Testis (tissue), 3 donors: ENCODE measurements around the gene KCNQ1. TPM values are rescaled to one million over a fixed set of nuclear protein-coding genes. Genes with fewer than 3 reads are reported as not detected.

Experiments
- DNase-seq: peaks from one replicate; pipeline ENCODE4 v3.0.0-alpha.2; 2019
- H3K27ac ChIP-seq, 2 donors: fragments of 200-600 bp; sonication (generic); one replicate each; pipeline ENCODE4 v1.5.1; 2019
- H3K27me3 ChIP-seq: fragments of 200-600 bp; sonication (generic); one replicate; pipeline ENCODE4 v1.5.1; 2019
- H3K36me3 ChIP-seq: fragments of 200-600 bp; sonication (generic); one replicate; pipeline ENCODE4 v1.5.1; 2017; ENCODE audit warnings: low read depth; ENCODE audit errors: missing control alignments
- H3K4me1 ChIP-seq: fragments of 200-600 bp; sonication (generic); one replicate; pipeline ENCODE4 v1.5.1; 2019
- H3K4me3 ChIP-seq, 2 donors: fragments of 200-600 bp; sonication (generic); one replicate each; pipeline ENCODE4 v1.5.1; 2017 to 2019
- H3K9me3 ChIP-seq: fragments of 200-600 bp; sonication (generic); one replicate; pipeline ENCODE4 v1.5.1; 2017
- CTCF ChIP-seq, 3 experiments: fragments of 450-650 bp in 2 of 3; fragments of 200-600 bp in 1 of 3; sonication (generic) in 1 of 3; IDR thresholded peaks; one replicate each; pipeline ENCODE4 v1.5.1; 2016 to 2019; ENCODE audit warnings: antibody characterized with exemption in 3 of 3, mild to moderate bottlenecking in 2 of 3, moderate library complexity in 1 of 3
- POLR2A ChIP-seq: fragments of 450-650 bp; IDR thresholded peaks from one replicate; pipeline ENCODE4 v1.6.1; 2017; ENCODE audit warnings: antibody characterized with exemption, mild to moderate bottlenecking, moderate library complexity
- WGBS, 2 donors: methylation state at CpG; one replicate each; pipeline ENCODE4 v1.1.5; 2018; 5-methylcytosine and 5-hydroxymethylcytosine counted together
- intact Hi-C: fragments of 100-400 bp; cut with DNase I; formaldehyde crosslinking; loops from one replicate; pipeline ENCODE4 v1.15.1; 2023; ENCODE audit warnings: low total_unique reads
- polyA plus RNA-seq: library from polyadenylated mRNA; stranded (reverse); fragments of 350-450 nt; fragmentation: Illumina TruSeq; extraction: RNeasy Lipid Tissue Mini Kit (QIAGEN cat#74804); gene quantifications from one replicate; pipeline ENCODE4 v1.2.3, GENCODE V29; 2014; ENCODE audit warnings: low read depth, low replicate concordance; ENCODE audit not compliant: insufficient read depth
- total RNA-seq, 2 donors: library from RNA; depleted of rRNA; stranded (reverse); fragments of >200 nt; gene quantifications; one replicate each; pipeline ENCODE4 v1.2.3, GENCODE V29; 2016

The KCNQ1 gene
- total and polyA plus RNA-seq, 3 donors from 2014 or later: 6.0 to 24.2 (median 12.8) TPM

- WGBS, 2 donors: 94 to 96% methylated on average over 5 to 10 of the region's 10 CpGs
- Histone ChIP-seq H3K36me3 (no peaks in the 10 kb centered on the region), H3K27me3 (no peaks in the 10 kb centered on the region), H3K27ac (no peak overlapping the region), H3K4me3 (no peak overlapping the region), H3K9me3 (no peaks in the 10 kb centered on the region), H3K4me1 (no peaks in the 10 kb centered on the region)
- intact Hi-C loops: no loop called here
- TF ChIP-seq POLR2A (no peak), CTCF (IDR thresholded peaks at IDR 0.05) (no peak)
- DNase-seq: no peak
Measured at GRCh38 chr11:2859699-2860037, 414.9 kb downstream of the KCNQ1 start.

- Histone ChIP-seq H3K9me3 (no peaks in the 10 kb centered on the region), H3K27me3 (no peaks in the 10 kb centered on the region), H3K36me3 (no peaks in the 10 kb centered on the region), H3K27ac (no peak overlapping the region), H3K4me3 (no peak overlapping the region), H3K4me1 (no peaks in the 10 kb centered on the region)
- TF ChIP-seq CTCF (IDR thresholded peaks at IDR 0.05) (no peak), POLR2A (no peak)
- no peak for DNase-seq
- intact Hi-C loops: no loop called here
- 87 to 93% methylated on average over 3 to 7 of the region's 7 CpGs for WGBS, 2 donors
Measured at GRCh38 chr11:2860636-2861035, 415.8 kb downstream of the KCNQ1 start.

- Histone ChIP-seq H3K36me3 (no peaks in the 10 kb centered on the region), H3K27me3 (no peaks in the 10 kb centered on the region), H3K9me3 (no peaks in the 10 kb centered on the region), H3K27ac (no peak overlapping the region), H3K4me3 (peak overlapping the region; percentile 26 to 36), H3K4me1 (no peaks in the 10 kb centered on the region)
- WGBS, 2 donors: 10% methylated on average over 68 of the region's 96 CpGs; no CpG with 5 or more reads in 1 of the 2 donors
- TF ChIP-seq POLR2A (no peak), CTCF (IDR thresholded peaks at IDR 0.05) (no peak)
- no peak for DNase-seq
- intact Hi-C loops: no loop called here
Measured at GRCh38 chr11:2862395-2863275, 417.8 kb downstream of the KCNQ1 start.

- TF ChIP-seq POLR2A: no peak
- TF ChIP-seq CTCF (IDR thresholded peaks at IDR 0.05): no peak
- Histone ChIP-seq H3K4me1 (no peaks in the 10 kb centered on the region), H3K36me3 (no peaks in the 10 kb centered on the region), H3K9me3 (no peaks in the 10 kb centered on the region), H3K4me3 (peak overlapping the region; percentile 26 to 36), H3K27ac (no peak overlapping the region), H3K27me3 (no peaks in the 10 kb centered on the region)
- WGBS, 2 donors: 56 to 72% methylated on average over 10 to 13 of the region's 13 CpGs
- intact Hi-C loops: no loop called here
- DNase-seq: no peak
Measured at GRCh38 chr11:2863276-2863618, 418.4 kb downstream of the KCNQ1 start.

- 66% methylated on average over 10 of the region's 10 CpGs for WGBS, 2 donors
Measured at GRCh38 chr11:2864901-2865300, 420.1 kb downstream of the KCNQ1 start.

More at GRCh38 chr11:2864901-2865300, 420.1 kb downstream of the KCNQ1 start:
- Histone ChIP-seq H3K36me3 (no peaks in the 10 kb centered on the region), H3K27me3 (peaks cover 5% of the 10 kb centered on the region), H3K27ac (no peak overlapping the region), H3K9me3 (no peaks in the 10 kb centered on the region), H3K4me1 (no peaks in the 10 kb centered on the region), H3K4me3 (no peak overlapping the region)
- DNase-seq: peak; percentile 74
- TF ChIP-seq POLR2A: no peak
- TF ChIP-seq CTCF (IDR thresholded peaks at IDR 0.05): no peak
- intact Hi-C loops: no loop called here
